ENCODE measurements around the gene SLC13A1. TPM values are rescaled to one million over a fixed set of nuclear protein-coding genes. Genes with fewer than 3 reads are reported as not detected.

Gene SLC13A1
- total and polyA plus RNA-seq, 3 donors from 2014 or later: not detected

GRCh38 chr7:123075838-123076467 is 123.8 kb downstream of the SLC13A1 start:
- no peak overlapping the region for H3K4me3 ChIP-seq
- no peak for TF ChIP-seq CTCF (IDR thresholded peaks at IDR 0.05)
- TF ChIP-seq POLR2A (IDR thresholded peaks at IDR 0.05): no peak
- intact Hi-C loops (cut with DNase I; ENCODE audit: low total_unique reads): no loop called here
- H3K9me3 ChIP-seq: no peaks in the 10 kb centered on the region
- no peak overlapping the region for H3K27ac ChIP-seq
- no peaks in the 10 kb centered on the region for H3K36me3 ChIP-seq (ENCODE audit: low read depth, missing control alignments)
- WGBS, 2 donors: 25 to 34% methylated on average over 4 of the region's 4 CpGs
- DNase-seq: no peak
- no peaks in the 10 kb centered on the region for H3K4me1 ChIP-seq
- H3K27me3 ChIP-seq: no peaks in the 10 kb centered on the region

GRCh38 chr7:123070702-123071286 is 129.0 kb downstream of the SLC13A1 start:
- no peak for DNase-seq
- Histone ChIP-seq H3K27me3 (no peaks in the 10 kb centered on the region), H3K27ac (no peak overlapping the region), H3K9me3 (no peaks in the 10 kb centered on the region), H3K36me3 (ENCODE audit: low read depth, missing control alignments) (no peaks in the 10 kb centered on the region), H3K4me3 (no peak overlapping the region), H3K4me1 (no peaks in the 10 kb centered on the region)
- WGBS, 2 donors: 70 to 72% methylated on average over 5 of the region's 5 CpGs
- TF ChIP-seq POLR2A (IDR thresholded peaks at IDR 0.05) (no peak), CTCF (IDR thresholded peaks at IDR 0.05) (no peak)
- intact Hi-C loops (cut with DNase I; ENCODE audit: low total_unique reads): no loop called here

GRCh38 chr7:123067814-123068213 is 132.0 kb downstream of the SLC13A1 start:
- TF ChIP-seq CTCF (IDR thresholded peaks at IDR 0.05) (no peak), POLR2A (IDR thresholded peaks at IDR 0.05) (no peak)
- DNase-seq: no peak
- intact Hi-C loops (cut with DNase I; ENCODE audit: low total_unique reads): no loop called here
- Histone ChIP-seq H3K27me3 (no peaks in the 10 kb centered on the region), H3K27ac (no peak overlapping the region), H3K4me3 (no peak overlapping the region), H3K4me1 (no peaks in the 10 kb centered on the region), H3K9me3 (no peaks in the 10 kb centered on the region), H3K36me3 (ENCODE audit: low read depth, missing control alignments) (no peaks in the 10 kb centered on the region)
- WGBS, 2 donors: 92 to 99% methylated on average over 2 to 3 of the region's 3 CpGs

Other genes with a start within 250 kb of the SLC13A1 start
- not detected for gene TAS2R16, start 204.3 kb downstream of the SLC13A1 start, total RNA-seq
- gene TAS2R16, start 204.3 kb downstream of the SLC13A1 start, polyA plus RNA-seq (ENCODE audit: insufficient read depth, low read depth, low replicate concordance): not detected